Body of pancreas (tissue), 4 donors: ENCODE data around the gene MGRN1.

Source experiments
- CTCF ChIP-seq, 7 experiments: fragments of 450-650 bp in 4 of 7; fragments of 200-600 bp in 3 of 7; sonication (generic) in 3 of 7; IDR thresholded peaks; one replicate each; pipeline ENCODE4 v1.5.1; 2016 to 2019; ENCODE audit warnings: antibody characterized with exemption in 7 of 7
- POLR2A ChIP-seq, 3 donors: fragments of 450-650 bp; IDR thresholded peaks; one replicate each; pipeline ENCODE4 v1.6.1; 2016; ENCODE audit warnings: antibody characterized with exemption in 3 of 3, mild to moderate bottlenecking in 2 of 3

GRCh38 chr16:4728676-4729075, 104.0 kb downstream of the MGRN1 start:
- TF ChIP-seq CTCF (IDR thresholded peaks at IDR 0.05): no peak
- no peak for TF ChIP-seq POLR2A (IDR thresholded peaks at IDR 0.05)
